22Rv1 (cell line): ENCODE results near the gene HNRNPH2.
A peak's percentile ranks its signal among the peaks of the same experiment; 100 is the strongest.

Source experiments
- H3K27ac ChIP-seq: fragments of 450-650 bp; 2 replicates; pipeline ENCODE4 v1.5.1; 2017
- ZFX ChIP-seq: fragments of 450-650 bp; IDR thresholded peaks from 2 replicates; pipeline ENCODE4 v1.6.1; 2017; ENCODE audit warnings: antibody characterized with exemption, borderline replicate concordance
- TF ChIP-seq, protein P1 (sequence below): fragments of 450-650 bp; IDR thresholded peaks from 2 replicates; pipeline ENCODE4 v1.5.1; 2017; ENCODE audit warnings: mild to moderate bottlenecking

HNRNPH2 gene, protein sequence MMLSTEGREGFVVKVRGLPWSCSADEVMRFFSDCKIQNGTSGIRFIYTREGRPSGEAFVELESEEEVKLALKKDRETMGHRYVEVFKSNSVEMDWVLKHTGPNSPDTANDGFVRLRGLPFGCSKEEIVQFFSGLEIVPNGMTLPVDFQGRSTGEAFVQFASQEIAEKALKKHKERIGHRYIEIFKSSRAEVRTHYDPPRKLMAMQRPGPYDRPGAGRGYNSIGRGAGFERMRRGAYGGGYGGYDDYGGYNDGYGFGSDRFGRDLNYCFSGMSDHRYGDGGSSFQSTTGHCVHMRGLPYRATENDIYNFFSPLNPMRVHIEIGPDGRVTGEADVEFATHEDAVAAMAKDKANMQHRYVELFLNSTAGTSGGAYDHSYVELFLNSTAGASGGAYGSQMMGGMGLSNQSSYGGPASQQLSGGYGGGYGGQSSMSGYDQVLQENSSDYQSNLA

DNA sequence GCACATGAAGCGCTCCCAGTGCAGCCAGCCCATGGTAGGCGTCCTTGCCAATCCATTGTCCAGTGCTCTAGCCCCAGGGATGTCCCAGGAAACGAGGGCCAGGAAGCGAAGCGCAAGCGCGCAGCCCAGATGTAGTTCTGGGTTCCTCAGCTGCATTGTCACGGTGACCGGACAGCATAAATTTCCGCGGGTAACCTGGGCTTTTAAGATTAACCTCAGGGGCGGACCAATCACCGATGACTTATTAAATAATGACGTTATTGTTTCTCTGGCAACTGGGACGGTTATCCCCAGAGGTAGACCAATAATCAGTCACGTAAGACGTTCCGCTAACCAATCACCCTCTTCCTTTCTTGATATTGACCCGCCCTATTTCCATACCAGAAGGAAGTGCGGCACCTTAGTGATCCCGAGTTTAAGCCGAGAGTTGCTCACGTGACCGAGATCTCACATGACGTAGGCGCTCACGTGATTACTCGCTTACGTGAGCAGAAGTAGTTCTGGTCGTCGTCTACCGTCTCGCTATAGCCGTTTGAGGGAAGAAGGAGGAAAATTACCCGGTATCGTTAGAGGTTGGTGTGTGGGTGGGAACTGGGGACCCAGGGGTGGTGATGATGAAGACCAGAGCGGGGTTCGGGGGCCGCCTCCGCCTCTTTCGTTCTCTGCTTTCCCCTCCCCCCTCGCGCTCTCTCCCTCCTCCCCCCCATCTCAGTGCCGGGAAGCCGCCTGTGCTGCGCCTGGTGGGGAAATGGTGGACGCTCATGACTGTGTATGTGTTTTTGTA lies at the start of gene HNRNPH2, which contains the start of gene GLA:
Gene HNRNPH2 (plus strand): TSS at position 475 of the 784 bp plus-strand sequence. CDS start 3,767 bp downstream, outside the sequence.
Gene GLA (minus strand): TSS at position 178 of the 784 bp plus-strand sequence. CDS start 22 bp downstream, at position 156.
- TF ChIP-seq, protein P1, sequence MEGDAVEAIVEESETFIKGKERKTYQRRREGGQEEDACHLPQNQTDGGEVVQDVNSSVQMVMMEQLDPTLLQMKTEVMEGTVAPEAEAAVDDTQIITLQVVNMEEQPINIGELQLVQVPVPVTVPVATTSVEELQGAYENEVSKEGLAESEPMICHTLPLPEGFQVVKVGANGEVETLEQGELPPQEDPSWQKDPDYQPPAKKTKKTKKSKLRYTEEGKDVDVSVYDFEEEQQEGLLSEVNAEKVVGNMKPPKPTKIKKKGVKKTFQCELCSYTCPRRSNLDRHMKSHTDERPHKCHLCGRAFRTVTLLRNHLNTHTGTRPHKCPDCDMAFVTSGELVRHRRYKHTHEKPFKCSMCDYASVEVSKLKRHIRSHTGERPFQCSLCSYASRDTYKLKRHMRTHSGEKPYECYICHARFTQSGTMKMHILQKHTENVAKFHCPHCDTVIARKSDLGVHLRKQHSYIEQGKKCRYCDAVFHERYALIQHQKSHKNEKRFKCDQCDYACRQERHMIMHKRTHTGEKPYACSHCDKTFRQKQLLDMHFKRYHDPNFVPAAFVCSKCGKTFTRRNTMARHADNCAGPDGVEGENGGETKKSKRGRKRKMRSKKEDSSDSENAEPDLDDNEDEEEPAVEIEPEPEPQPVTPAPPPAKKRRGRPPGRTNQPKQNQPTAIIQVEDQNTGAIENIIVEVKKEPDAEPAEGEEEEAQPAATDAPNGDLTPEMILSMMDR: no peak
- no peak for TF ChIP-seq ZFX
- H3K27ac ChIP-seq: peak within 1 kb of the TSS; percentile 69

DNA sequence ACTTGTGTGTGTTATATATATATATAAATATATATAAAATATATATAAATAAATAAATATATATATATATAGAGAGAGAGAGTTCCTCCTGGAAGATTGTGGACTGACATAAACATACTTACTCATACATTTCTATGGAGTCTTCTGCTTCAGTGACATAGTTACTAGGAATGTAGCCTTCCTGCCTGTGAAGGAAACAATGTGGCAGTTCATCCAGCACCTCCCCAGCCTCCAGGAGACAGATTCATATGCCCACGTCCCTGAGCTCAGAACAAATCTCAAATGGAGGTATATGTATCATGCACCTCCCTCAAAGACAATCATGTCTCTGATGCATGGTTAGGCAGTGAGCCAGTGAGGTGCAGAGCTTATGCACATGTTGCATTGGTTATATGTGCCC lies 48.1 kb upstream of the HNRNPH2 start:
- TF ChIP-seq ZFX: no peak
- TF ChIP-seq, protein P1: no peak
- H3K27ac ChIP-seq: no peak overlapping the region

DNA sequence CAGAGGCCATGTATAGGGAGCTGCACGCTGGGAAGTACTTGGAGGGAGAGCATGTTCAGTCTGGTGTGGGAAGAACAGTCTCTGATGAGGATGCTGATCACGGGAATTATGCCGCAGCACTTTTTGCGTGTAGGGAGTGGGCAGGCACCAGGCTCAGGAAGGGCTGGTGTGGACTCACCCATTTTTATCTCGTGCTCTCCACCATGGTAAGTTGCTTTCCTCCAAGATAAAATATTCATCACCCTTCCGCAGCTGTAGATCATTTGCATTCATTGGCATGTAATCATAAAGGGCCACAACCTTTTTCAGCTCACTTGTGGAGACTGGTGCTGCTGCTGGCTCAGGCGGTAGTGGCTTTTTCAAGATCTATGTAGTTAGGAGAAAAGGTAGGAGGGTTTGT lies 47.6 kb upstream of the HNRNPH2 start:
- no peak for TF ChIP-seq ZFX
- TF ChIP-seq, protein P1: no peak

DNA sequence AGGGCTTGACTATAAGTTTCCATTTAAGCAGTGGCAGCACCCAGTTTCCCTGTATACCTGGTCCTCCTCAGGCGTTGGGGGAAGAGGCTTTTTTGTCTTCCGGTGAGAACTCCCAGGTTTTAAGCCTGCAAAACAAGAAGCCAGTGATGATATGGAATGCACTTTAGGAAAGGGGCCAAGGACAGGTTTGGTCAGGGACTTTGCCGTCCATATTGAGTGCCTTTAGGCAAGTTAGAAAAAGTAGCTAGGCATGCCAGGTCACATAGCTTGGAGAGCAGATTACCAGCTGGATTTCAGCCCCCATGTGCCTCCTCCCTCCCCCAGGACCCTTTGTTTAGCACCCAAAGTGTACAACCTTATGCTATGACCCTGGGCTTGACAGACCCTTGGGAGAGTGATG lies 45.9 kb upstream of the HNRNPH2 start:
- H3K27ac ChIP-seq: no peak overlapping the region
- TF ChIP-seq, protein P1: no peak
- no peak for TF ChIP-seq ZFX

More for the DNA sequence above, 47.6 kb upstream of the HNRNPH2 start:
- H3K27ac ChIP-seq: no peak overlapping the region

DNA sequence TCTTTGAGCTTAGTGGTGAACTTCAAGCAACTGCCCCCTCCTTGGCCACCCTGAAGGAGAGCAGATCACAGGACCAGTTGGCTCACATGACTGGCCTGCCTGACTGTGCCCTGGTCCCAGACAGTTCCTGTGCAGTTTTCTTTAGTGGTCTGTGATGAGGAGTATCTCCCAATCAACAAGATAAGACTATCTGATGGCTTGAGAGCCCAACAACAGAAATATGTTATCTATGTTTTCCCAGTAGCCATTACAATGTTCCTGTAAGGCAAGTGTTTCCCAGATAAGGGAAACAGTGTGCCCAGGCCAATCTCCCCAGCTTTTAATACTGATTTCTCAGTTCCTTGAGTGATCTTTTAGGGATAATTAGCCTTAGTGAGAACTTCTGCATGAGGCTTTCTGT lies 45.3 kb upstream of the HNRNPH2 start:
- TF ChIP-seq, protein P1: no peak
- TF ChIP-seq ZFX: no peak

DNA sequence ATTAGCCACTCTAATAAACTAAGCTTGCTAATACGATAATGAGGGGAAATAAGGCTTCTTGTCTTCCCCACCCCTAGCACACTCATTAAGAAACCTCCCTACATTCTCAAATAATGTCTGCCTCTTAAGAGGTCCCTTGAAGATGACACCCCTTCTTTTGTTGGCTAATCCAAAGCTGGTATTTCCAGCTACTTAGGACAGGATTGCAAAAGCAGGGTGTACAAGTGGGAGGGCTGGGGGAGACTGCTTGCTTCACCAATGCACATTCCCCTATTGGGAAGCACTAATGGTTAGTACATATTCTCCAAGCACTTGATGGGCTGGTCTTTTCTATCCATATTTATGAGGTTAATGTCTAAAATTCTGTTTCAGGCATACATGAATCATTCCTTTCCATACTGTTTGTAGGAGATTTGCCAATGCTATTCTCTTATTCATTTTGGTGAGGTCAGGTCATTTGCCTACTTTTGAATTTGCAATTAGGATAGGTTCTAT lies 42.7 kb upstream of the HNRNPH2 start:
- no peak overlapping the region for H3K27ac ChIP-seq
- TF ChIP-seq, protein P1: no peak
- TF ChIP-seq ZFX: no peak

More for the DNA sequence above, 45.3 kb upstream of the HNRNPH2 start:
- H3K27ac ChIP-seq: no peak overlapping the region
